ENCODE results near the gene AMY2A. TPM values are rescaled to one million over a fixed set of nuclear protein-coding genes. Genes with fewer than 3 reads are reported as not detected.
"Not testable (repeated sequence)": the region's sequence is repeated elsewhere in the genome, so short reads cannot be mapped to it uniquely, and the experiment has no call there.

Gene AMY2A
- total RNA-seq, 2 experiments from 2014 or later, result not detected

- H3K4me1 Mint-ChIP-seq (ENCODE audit: low read depth); intact Hi-C loops (cut with micrococcal nuclease); H3K27me3 Mint-ChIP-seq (ENCODE audit: low read depth); H3K27ac Mint-ChIP-seq; DNase-seq; H3K4me3 Mint-ChIP-seq; CTCF ChIA-PET; H3K9me3 Mint-ChIP-seq; H3K36me3 Mint-ChIP-seq (ENCODE audit: low read depth): not testable (repeated sequence)
Observed at GRCh38 chr1:103650889-103651288, 33.7 kb downstream of the AMY2A start.

- H3K4me1 Mint-ChIP-seq (ENCODE audit: low read depth); H3K27me3 Mint-ChIP-seq (ENCODE audit: low read depth); H3K36me3 Mint-ChIP-seq (ENCODE audit: low read depth); H3K9me3 Mint-ChIP-seq; intact Hi-C loops (cut with micrococcal nuclease); H3K27ac Mint-ChIP-seq; CTCF ChIA-PET; H3K4me3 Mint-ChIP-seq; DNase-seq: not testable (repeated sequence)
Observed at GRCh38 chr1:103654133-103654532, 36.9 kb downstream of the AMY2A start.

- DNase-seq; H3K4me3 Mint-ChIP-seq; intact Hi-C loops (cut with micrococcal nuclease); H3K27ac Mint-ChIP-seq; H3K9me3 Mint-ChIP-seq; H3K27me3 Mint-ChIP-seq (ENCODE audit: low read depth); H3K4me1 Mint-ChIP-seq (ENCODE audit: low read depth); CTCF ChIA-PET; H3K36me3 Mint-ChIP-seq (ENCODE audit: low read depth): not testable (repeated sequence)
Observed at GRCh38 chr1:103655460-103655859, 38.2 kb downstream of the AMY2A start, which contains the start of gene AMY1A. Gene AMY1A, plus strand, starts transcription at chr1:103655760. Its CDS starts 571 bp downstream, at chr1:103656331.

Other genes starting within 250 kb of the AMY2A start
- 10 to 100 TPM; 14.8 to 15.5 TPM for gene RNPC3, start 91.7 kb upstream of the AMY2A start, total RNA-seq
- 1 to 10 TPM; 2.9 to 4.1 TPM for gene AMY2B, start 45.8 kb upstream of the AMY2A start, total RNA-seq
- gene AMY1A, start 38.3 kb downstream of the AMY2A start, total RNA-seq, result not detected
- not detected for gene AMY1B, start 78.8 kb downstream of the AMY2A start, total RNA-seq
- gene AMY1C, start 132.5 kb downstream of the AMY2A start, total RNA-seq, result not detected